GM12874 (cell line): Measurements from ENCODE around the gene GLIPR2.

Experiments used
- TF ChIP-seq, protein P1 (sequence below): IDR thresholded peaks from 2 replicates; pipeline ENCODE4 v1.5.1; 2011; ENCODE audit warnings: low read depth, mild to moderate bottlenecking, control low read depth, low read length, moderate library complexity; ENCODE audit not compliant: insufficient read depth

GLIPR2 gene

DNA sequence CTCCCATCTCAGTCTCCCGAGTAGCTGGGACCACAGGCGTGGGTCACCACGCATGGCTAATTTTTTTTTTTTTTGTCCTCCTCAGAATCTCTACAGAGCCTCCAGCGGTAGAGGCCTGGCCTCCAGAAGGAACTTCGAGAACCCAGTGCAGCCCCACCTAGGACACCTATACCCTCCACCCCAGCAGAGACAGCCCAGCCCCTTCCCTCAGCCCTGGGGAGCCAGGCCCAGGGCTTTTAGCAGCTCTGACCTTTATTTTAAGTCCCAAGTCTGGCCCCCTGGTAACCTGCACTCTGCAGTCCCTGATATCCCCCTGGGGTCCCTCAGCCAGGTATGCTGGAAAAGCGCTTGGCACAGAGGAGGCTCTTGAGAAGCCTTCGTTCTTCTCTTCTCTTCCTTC lies 5.2 kb downstream of the GLIPR2 start:
- TF ChIP-seq, protein P1, sequence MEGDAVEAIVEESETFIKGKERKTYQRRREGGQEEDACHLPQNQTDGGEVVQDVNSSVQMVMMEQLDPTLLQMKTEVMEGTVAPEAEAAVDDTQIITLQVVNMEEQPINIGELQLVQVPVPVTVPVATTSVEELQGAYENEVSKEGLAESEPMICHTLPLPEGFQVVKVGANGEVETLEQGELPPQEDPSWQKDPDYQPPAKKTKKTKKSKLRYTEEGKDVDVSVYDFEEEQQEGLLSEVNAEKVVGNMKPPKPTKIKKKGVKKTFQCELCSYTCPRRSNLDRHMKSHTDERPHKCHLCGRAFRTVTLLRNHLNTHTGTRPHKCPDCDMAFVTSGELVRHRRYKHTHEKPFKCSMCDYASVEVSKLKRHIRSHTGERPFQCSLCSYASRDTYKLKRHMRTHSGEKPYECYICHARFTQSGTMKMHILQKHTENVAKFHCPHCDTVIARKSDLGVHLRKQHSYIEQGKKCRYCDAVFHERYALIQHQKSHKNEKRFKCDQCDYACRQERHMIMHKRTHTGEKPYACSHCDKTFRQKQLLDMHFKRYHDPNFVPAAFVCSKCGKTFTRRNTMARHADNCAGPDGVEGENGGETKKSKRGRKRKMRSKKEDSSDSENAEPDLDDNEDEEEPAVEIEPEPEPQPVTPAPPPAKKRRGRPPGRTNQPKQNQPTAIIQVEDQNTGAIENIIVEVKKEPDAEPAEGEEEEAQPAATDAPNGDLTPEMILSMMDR, result no peak

DNA sequence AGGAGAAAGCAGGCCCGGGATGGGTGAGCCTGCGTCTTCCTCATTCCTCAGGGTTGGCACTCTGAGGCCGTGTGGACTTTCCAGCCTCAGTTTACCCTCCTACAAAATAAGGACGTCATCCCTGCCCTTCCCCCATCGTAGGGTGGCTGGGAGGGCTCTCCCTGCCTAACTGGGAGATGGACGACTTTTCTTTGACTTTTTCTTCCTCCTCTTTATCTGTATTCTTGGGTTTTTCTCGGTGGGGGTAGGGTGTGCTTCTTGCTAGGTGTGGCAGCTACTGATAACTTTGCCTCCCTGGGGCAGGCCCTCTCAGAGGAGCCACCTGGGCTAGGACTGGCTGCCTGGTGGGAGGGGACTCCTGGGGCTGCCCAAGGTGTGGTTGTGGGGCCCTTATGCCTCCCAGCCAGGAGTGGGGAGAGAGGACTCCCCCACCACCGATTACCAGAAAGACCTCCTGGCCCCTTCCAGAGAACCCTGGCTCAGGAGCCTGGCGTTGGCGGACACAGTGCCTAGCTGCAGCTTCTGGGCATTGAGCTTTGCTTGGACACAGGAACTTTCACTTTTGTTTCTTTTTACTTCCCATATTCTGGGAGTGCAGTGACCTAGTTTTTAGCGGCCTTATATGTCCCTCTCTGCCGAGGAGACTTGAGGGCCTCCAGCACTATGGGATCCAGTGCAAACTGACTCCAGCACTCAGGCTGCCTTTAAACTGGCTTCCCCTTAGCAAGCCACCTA lies 6.1 kb downstream of the GLIPR2 start:
- TF ChIP-seq, protein P1, result no peak

DNA sequence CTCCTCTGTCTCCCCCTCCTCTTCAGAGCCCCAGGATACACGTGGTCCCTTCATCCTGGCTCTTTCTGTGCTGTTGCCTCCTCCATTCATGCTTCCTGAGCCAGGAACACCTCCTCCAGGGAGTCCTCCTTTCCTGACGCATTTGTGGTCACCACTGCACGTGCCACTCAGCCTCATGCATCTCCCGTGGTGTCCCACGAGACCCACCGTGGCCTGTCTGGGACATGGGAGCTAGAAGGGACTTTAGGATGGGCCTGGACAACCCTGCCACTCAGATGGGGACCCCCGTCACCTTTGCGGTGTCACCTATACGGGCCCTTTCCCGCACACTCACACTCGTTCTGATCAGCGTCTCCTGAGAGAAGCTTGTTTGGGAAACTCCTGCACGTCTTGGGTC lies 6.7 kb downstream of the GLIPR2 start:
- TF ChIP-seq, protein P1, result no peak

DNA sequence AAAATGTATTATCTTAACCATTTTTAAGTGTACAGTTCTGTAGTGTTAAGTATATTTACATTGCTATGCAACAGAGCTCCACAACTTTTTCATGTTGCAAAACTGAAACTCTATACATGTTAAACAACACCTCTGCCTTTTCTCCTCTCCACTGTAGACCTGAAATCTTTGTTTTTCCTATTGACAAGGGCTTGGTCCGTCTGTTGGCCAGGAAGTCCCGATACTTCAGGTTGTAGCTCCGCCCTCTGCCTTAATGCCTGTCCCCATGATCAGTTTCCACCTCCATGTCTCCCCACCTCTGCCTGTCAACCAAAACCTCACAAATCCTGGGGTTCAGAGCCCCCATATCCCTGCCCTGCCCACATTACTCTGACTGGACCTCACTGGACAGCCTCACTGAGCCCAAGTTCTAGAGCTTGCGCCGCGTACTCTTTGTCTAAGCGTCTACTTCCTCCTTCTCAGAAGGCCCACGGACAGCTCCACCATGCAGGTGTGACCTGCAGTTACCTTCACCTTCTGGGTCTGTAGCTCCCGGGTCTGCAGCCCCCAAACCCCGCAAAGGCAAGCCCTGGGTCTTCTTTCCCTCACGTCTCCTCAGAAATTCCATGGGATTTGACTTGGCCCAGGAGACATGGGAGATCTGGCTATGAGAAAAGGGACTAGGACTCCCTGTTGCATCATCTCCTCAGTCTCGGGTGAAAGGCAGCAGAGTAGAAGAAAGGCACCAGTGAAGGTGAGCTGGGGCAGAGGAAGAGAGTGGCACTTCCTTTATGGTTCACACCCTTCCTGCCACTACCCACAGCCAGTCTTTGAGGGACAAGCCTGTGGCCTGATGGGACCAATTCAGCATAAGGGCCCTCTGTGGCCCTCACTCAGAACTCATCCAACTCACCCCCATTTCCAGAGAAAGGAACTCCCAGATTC lies 8.0 kb downstream of the GLIPR2 start:
- TF ChIP-seq, protein P1, result no peak

DNA sequence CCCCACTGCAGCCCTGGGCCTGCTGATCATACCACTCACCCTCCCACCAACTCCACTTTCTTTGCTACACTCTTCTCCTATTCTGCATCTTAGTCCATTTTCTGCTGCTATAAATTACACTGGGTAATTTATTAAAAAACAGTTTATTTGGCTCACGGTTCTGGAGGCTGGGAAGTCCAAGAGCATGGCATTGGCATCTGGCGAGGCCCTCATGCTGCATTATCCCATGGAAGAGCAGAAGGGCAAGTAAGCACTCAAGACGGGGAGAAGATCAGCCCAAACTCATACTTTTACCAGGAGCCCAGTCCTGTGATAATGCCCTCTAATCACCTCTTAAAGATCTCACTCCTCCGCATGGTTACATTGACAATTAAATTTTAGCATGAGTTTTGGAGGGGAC lies 9.4 kb downstream of the GLIPR2 start:
- TF ChIP-seq, protein P1, result no peak

DNA sequence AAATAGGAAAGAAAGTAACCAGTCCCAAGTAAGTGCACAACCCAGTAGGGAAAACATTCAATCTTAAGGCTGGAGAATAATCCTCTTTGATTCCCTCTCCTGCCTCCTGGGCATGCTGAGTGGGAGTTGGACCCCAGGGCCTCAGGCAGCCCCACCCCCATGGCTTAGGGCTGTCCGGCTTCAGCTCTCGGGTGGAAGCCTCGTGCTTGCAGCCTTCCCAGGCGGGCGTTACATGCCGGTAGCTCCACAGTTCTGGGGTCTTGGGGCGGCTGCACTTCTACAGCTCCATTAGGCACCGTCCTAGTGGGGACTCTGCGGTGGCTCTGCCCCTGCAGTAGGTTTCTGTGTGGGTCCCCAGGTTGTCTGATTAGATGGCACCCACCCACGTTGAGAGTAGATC lies 10.1 kb downstream of the GLIPR2 start:
- TF ChIP-seq, protein P1, result no peak

DNA sequence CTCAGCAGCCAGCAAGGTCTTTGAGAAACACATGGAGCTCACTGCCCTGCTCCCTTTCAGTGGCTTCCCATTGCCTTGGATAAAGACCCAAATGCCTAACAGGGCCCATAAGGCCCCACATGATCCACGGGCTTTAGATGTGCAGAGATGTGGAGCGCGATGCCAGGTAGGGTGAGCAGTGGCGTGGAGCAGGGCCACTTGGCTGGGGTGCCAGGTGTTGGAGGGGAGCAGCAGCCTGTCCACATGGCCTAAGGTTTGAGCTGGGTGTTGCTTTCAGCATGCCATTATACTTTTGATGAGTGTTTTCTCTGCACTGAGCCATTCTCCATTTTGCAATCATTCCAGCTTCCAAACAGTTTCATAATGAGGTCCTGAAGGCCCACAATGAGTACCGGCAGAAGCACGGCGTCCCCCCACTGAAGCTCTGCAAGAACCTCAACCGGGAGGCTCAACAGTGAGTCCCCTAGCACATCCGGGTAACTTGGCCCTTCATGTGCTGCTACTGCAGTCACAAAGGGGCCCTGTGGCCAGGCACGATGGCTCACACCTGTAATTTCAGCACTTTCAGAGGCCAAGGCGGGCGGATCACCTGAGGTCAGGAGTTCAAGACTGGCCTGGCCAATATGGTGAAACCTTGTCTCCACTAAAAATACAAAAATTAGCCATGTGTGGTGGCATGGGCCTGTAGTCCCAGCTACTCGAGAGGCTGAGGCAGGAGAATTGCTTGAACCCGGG lies 11.1 kb downstream of the GLIPR2 start:
- TF ChIP-seq, protein P1, result no peak
